ENCODE results near the gene PPFIBP1. TPM values are rescaled to one million over a fixed set of nuclear protein-coding genes. Genes with fewer than 3 reads are reported as not detected.
"Not testable (repeated sequence)": the region's sequence is repeated elsewhere in the genome, so short reads cannot be mapped to it uniquely, and the experiment has no call there.

Gene PPFIBP1
- total and polyA plus RNA-seq, 4 donors, result 13.6 to 150 (median 63.1) TPM

DNA sequence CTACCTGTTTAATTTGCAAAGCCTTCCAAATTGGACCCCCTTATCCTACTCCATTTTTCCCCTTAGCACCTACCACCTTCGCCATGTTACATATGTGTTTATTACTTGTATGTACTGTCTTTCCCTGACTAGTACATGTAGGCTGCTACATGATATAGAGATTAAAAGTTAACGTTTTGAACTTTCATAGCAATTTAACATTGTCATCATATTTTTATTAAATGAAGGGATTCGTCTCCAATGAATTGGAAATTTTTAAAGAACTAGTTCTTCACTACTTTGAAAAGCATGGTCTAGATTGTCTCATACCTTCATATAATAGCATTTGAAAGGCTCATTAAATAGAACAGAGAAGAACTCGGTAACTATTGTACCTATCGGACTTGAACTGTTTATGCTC, 107.4 kb downstream of the PPFIBP1 start:
- TF ChIP-seq, protein P1, sequence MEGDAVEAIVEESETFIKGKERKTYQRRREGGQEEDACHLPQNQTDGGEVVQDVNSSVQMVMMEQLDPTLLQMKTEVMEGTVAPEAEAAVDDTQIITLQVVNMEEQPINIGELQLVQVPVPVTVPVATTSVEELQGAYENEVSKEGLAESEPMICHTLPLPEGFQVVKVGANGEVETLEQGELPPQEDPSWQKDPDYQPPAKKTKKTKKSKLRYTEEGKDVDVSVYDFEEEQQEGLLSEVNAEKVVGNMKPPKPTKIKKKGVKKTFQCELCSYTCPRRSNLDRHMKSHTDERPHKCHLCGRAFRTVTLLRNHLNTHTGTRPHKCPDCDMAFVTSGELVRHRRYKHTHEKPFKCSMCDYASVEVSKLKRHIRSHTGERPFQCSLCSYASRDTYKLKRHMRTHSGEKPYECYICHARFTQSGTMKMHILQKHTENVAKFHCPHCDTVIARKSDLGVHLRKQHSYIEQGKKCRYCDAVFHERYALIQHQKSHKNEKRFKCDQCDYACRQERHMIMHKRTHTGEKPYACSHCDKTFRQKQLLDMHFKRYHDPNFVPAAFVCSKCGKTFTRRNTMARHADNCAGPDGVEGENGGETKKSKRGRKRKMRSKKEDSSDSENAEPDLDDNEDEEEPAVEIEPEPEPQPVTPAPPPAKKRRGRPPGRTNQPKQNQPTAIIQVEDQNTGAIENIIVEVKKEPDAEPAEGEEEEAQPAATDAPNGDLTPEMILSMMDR (IDR thresholded peaks at IDR 0.05; ENCODE audit: control extremely low read depth, extremely low read depth), result no peak
- H3K27me3 ChIP-seq (ENCODE audit: control insufficient read depth in 3 of 3, insufficient read depth in 3 of 3, low read length in 2 of 3), result no peaks in the 10 kb centered on the region
- DNase-seq (no peak), ATAC-seq (ENCODE audit: insufficient read depth, low FRiP score) (no peak)
- H3K4me3 ChIP-seq, result no peak overlapping the region
- H3K9me3 ChIP-seq (ENCODE audit: control insufficient read depth in 4 of 4, insufficient read depth in 3 of 4, low read length in 3 of 4), result peaks cover 0 to 1% (median 0%) of the 10 kb centered on the region in 4 donors
- no peak overlapping the region for H3K9ac ChIP-seq (ENCODE audit: insufficient read depth in 1 of 2, low read length in 2 of 2)
- 79 to 98% methylated on average over 5 of the region's 5 CpGs for WGBS, 2 donors
- H3K27ac ChIP-seq (ENCODE audit: low read depth in 1 of 2, low read length in 1 of 2), result no peak overlapping the region
- peaks cover 0 to 6% (median 1%) of the 10 kb centered on the region in 4 donors for H3K36me3 ChIP-seq (ENCODE audit: control insufficient read depth in 4 of 4, insufficient read depth in 4 of 4, low read length in 4 of 4)
- peaks cover 0 to 19% (median 4%) of the 10 kb centered on the region in 5 donors for H3K4me1 ChIP-seq (ENCODE audit: control insufficient read depth in 5 of 5, insufficient read depth in 5 of 5, low read length in 5 of 5)

DNA sequence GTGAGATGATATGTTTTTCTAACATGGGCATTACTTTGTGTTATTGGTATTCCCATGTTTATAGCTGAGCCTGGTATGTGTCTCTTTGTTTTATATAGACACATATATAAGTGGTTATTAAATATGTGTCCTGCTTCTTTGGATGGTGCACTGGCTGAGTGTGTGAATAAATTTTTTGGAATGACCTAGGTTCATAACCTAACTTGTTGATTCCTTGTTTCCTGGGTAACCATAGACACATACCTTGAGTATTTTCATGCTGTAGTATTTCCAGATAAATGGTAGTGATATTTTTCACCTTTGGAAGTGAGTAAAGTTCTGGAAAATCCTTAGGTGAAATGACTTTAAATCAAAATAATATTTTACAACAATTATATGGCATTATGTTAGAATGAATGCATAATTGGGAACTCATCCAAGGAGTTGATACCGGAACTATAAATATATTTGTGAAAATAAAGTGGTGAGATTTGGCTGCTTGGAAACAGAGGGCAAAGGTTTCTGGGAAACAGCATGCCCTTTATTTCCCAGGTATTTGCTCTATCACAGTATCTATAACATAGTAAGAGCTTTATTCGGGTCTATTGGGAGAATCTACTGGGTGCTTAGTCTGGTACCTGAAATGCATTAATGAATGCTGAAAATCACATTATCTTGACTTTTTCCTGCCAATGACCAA, 107.9 kb downstream of the PPFIBP1 start:
- peaks cover 0 to 6% (median 1%) of the 10 kb centered on the region in 4 donors for H3K36me3 ChIP-seq (ENCODE audit: control insufficient read depth in 4 of 4, insufficient read depth in 4 of 4, low read length in 4 of 4)
- H3K9me3 ChIP-seq (ENCODE audit: control insufficient read depth in 4 of 4, insufficient read depth in 3 of 4, low read length in 3 of 4), result peaks cover 0 to 1% (median 0%) of the 10 kb centered on the region in 4 donors
- no peaks in the 10 kb centered on the region for H3K27me3 ChIP-seq (ENCODE audit: control insufficient read depth in 3 of 3, insufficient read depth in 3 of 3, low read length in 2 of 3)
- TF ChIP-seq, protein P1 (IDR thresholded peaks at IDR 0.05; ENCODE audit: control extremely low read depth, extremely low read depth), result no peak
- H3K9ac ChIP-seq (ENCODE audit: insufficient read depth in 1 of 2, low read length in 2 of 2), result no peak overlapping the region
- 69 to 86% methylated on average over 2 of the region's 2 CpGs for WGBS, 2 donors
- no peak overlapping the region for H3K4me3 ChIP-seq
- H3K27ac ChIP-seq (ENCODE audit: low read depth in 1 of 2, low read length in 1 of 2), result no peak overlapping the region
- DNase-seq (no peak), ATAC-seq (ENCODE audit: insufficient read depth, low FRiP score) (no peak)
- peaks cover 0 to 19% (median 1%) of the 10 kb centered on the region in 5 donors for H3K4me1 ChIP-seq (ENCODE audit: control insufficient read depth in 5 of 5, insufficient read depth in 5 of 5, low read length in 5 of 5)

DNA sequence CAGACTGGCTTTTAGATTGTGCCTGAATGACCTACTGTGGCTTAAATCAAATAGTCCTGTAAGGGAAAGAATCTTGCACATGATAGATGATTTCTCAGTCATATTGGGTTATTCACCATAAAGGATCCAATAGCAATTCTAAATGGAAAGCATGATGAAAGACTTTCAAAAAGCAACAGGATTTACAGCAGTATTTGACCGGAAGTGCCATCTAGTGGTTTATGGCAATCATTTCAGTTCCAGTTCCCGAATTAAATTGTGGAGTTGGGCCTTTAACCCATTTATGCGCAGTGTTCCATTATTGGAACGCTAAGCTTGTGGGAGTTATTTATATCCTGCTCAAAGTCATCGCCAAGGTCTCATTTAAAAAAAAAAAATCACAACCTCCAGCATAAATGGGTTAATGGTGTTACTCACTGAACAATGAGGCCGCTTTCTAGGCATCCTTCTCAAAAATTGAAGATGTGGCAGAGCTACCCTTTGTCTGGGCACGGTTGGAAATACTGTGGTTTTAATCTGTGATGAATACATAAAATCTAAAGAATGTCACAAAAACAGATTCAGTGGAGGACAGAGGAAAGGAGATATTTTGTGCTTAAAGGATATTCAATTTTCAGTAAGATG, 111.5 kb downstream of the PPFIBP1 start:
- Histone ChIP-seq H3K9me3 (ENCODE audit: control insufficient read depth in 4 of 4, insufficient read depth in 3 of 4, low read length in 3 of 4) (peaks cover 0 to 1% (median 0%) of the 10 kb centered on the region in 4 donors), H3K36me3 (ENCODE audit: control insufficient read depth in 4 of 4, insufficient read depth in 4 of 4, low read length in 4 of 4) (peaks cover 0 to 6% (median 1%) of the 10 kb centered on the region in 4 donors), H3K9ac (ENCODE audit: insufficient read depth in 1 of 2, low read length in 2 of 2) (no peak overlapping the region), H3K27me3 (ENCODE audit: control insufficient read depth in 3 of 3, insufficient read depth in 3 of 3, low read length in 2 of 3) (no peaks in the 10 kb centered on the region), H3K27ac (ENCODE audit: low read depth in 1 of 2, low read length in 1 of 2) (peak overlapping the region in 1 of 2 donors; percentile 9), H3K4me1 (ENCODE audit: control insufficient read depth in 5 of 5, insufficient read depth in 5 of 5, low read length in 5 of 5) (peaks cover 0 to 14% (median under 1%) of the 10 kb centered on the region in 5 donors), H3K4me3 (no peak overlapping the region)
- DNase-seq (peak in 2 of 3 donors; percentile 76 to 80), ATAC-seq (ENCODE audit: insufficient read depth, low FRiP score) (no peak)
- WGBS, 2 donors, result 61 to 67% methylated on average over 7 of the region's 7 CpGs
- TF ChIP-seq, protein P1 (IDR thresholded peaks at IDR 0.05; ENCODE audit: control extremely low read depth, extremely low read depth), result peak; percentile 32

GRCh38 chr12:27636569-27636968, 112.6 kb downstream of the PPFIBP1 start:
- not testable (repeated sequence) for H3K27me3 ChIP-seq (ENCODE audit: control insufficient read depth in 3 of 3, insufficient read depth in 3 of 3, low read length in 2 of 3); H3K9me3 ChIP-seq (ENCODE audit: control insufficient read depth in 4 of 4, insufficient read depth in 3 of 4, low read length in 3 of 4); H3K9ac ChIP-seq (ENCODE audit: insufficient read depth in 1 of 2, low read length in 2 of 2); H3K4me3 ChIP-seq; DNase-seq; H3K36me3 ChIP-seq (ENCODE audit: control insufficient read depth in 4 of 4, insufficient read depth in 4 of 4, low read length in 4 of 4); ATAC-seq (ENCODE audit: insufficient read depth, low FRiP score); H3K27ac ChIP-seq (ENCODE audit: low read depth in 1 of 2, low read length in 1 of 2)
- 85 to 86% methylated on average over 4 of the region's 4 CpGs for WGBS, 2 donors
- H3K4me1 ChIP-seq (ENCODE audit: control insufficient read depth in 5 of 5, insufficient read depth in 5 of 5, low read length in 5 of 5), result peaks cover 0 to 12% (median 4%) of the 10 kb centered on the region in 5 donors

Data from lung (tissue), 12 donors.